GM23338 (cell line): ENCODE results near the gene VWA5A. TPM values are rescaled to one million over a fixed set of nuclear protein-coding genes. Genes with fewer than 3 reads are reported as not detected.

Experiments
- ATAC-seq: fragments of 200-7000 bp; cut with Tn5 transposase; 3 replicates; pipeline ENCODE4 v1.9.1; 2020
- DNase-seq: peaks from one replicate; pipeline ENCODE4 v3.0.0-alpha.2; 2015; ENCODE audit warnings: low spot score
- H2AFZ ChIP-seq: fragments of 200-600 bp; sonication (generic); 2 replicates; pipeline ENCODE4 v1.8.0; 2016; ENCODE audit warnings: antibody characterized with exemption, mild to moderate bottlenecking, moderate library complexity
- H3F3A ChIP-seq: fragments of 200-600 bp; sonication (generic); replicated peaks from 2 replicates; pipeline ENCODE4 v1.8.0; 2017; ENCODE audit warnings: antibody characterized with exemption, mixed run types, low read depth
- H3K27ac ChIP-seq: fragments of 200-600 bp; sonication (generic); 2 replicates; pipeline ENCODE4 v1.6.1; 2016; ENCODE audit warnings: low read depth
- H3K27me3 ChIP-seq: fragments of 200-600 bp; sonication (generic); 2 replicates; pipeline ENCODE4 v1.8.0; 2016; ENCODE audit warnings: mild to moderate bottlenecking, mixed run types, moderate library complexity; ENCODE audit not compliant: insufficient read depth
- H3K36me3 ChIP-seq: fragments of 200-600 bp; sonication (generic); 2 replicates; pipeline ENCODE4 v1.8.0; 2016; ENCODE audit warnings: mild to moderate bottlenecking; ENCODE audit not compliant: insufficient read depth
- H3K4me1 ChIP-seq: fragments of 200-600 bp; sonication (generic); 2 replicates; pipeline ENCODE4 v1.8.0; 2016; ENCODE audit warnings: mild to moderate bottlenecking, moderate library complexity; ENCODE audit not compliant: insufficient read depth
- H3K4me2 ChIP-seq: fragments of 200-600 bp; sonication (generic); 2 replicates; pipeline ENCODE4 v1.7.1; 2017; ENCODE audit warnings: mixed run types
- H3K4me3 ChIP-seq: fragments of 200-600 bp; sonication (generic); 2 replicates; pipeline ENCODE4 v1.6.1; 2016; ENCODE audit warnings: mixed run types
- H3K79me2 ChIP-seq: fragments of 200-600 bp; sonication (generic); replicated peaks from 2 replicates; pipeline ENCODE4 v1.8.0; 2017; ENCODE audit warnings: mild to moderate bottlenecking; ENCODE audit not compliant: insufficient read depth
- H3K9me2 ChIP-seq: fragments of 200-600 bp; sonication (generic); 2 replicates; pipeline ENCODE4 v1.8.0; 2017; ENCODE audit not compliant: insufficient read depth
- H4K20me1 ChIP-seq: fragments of 200-600 bp; sonication (generic); replicated peaks from 2 replicates; pipeline ENCODE4 v1.8.0; 2017; ENCODE audit warnings: mild to moderate bottlenecking; ENCODE audit not compliant: insufficient read depth
- H3K27ac Mint-ChIP-seq: 2 replicates; pipeline ENCODE4 v1.8.0; 2020; ENCODE audit warnings: inconsistent platforms, mild to moderate bottlenecking, moderate library complexity, mixed read lengths
- H3K27me3 Mint-ChIP-seq: 3 replicates; pipeline ENCODE4 v1.8.0; 2022; ENCODE audit warnings: low read depth, mild to moderate bottlenecking, moderate library complexity, mixed read lengths, inconsistent platforms; ENCODE audit not compliant: insufficient read depth, poor library complexity
- H3K36me3 Mint-ChIP-seq: 3 replicates; pipeline ENCODE4 v1.8.0; 2021; ENCODE audit warnings: low read depth, mild to moderate bottlenecking, inconsistent platforms, moderate library complexity, mixed read lengths
- H3K4me1 Mint-ChIP-seq: 3 replicates; pipeline ENCODE4 v1.8.0; 2020; ENCODE audit warnings: mild to moderate bottlenecking, inconsistent platforms, mixed read lengths
- H3K4me3 Mint-ChIP-seq: 3 replicates; pipeline ENCODE4 v1.8.0; 2021; ENCODE audit warnings: moderate library complexity, mild to moderate bottlenecking, inconsistent platforms, mixed read lengths
- H3K9me3 Mint-ChIP-seq: 3 replicates; pipeline ENCODE4 v1.8.0; 2020; ENCODE audit warnings: moderate library complexity, mild to moderate bottlenecking, inconsistent platforms, mixed read lengths
- CREB1 ChIP-seq: fragments of 250-450 bp; sonication (Bioruptor Pico); IDR thresholded peaks from 2 replicates; pipeline ENCODE4 v1.5.0; 2020; ENCODE audit warnings: low read depth, mild to moderate bottlenecking, moderate library complexity
- CTCF ChIP-seq, 2 experiments: fragments of 200-600 bp in 1 of 2; sonication (generic) in 1 of 2; conservative IDR thresholded peaks; 2 replicates each; pipeline versions ENCODE4 v1.5.1 to v1.6.1; 2016 to 2017; ENCODE audit warnings: antibody characterized with exemption in 2 of 2, low read depth in 2 of 2, mild to moderate bottlenecking in 2 of 2, moderate library complexity in 1 of 2
- ETS1 ChIP-seq: IDR thresholded peaks from 2 replicates; pipeline ENCODE4 v1.6.1; 2016; ENCODE audit warnings: antibody characterized with exemption
- EZH2 ChIP-seq: fragments of 200-600 bp; sonication (generic); IDR thresholded peaks from one replicate; pipeline ENCODE4 v1.8.0; 2017; ENCODE audit warnings: antibody characterized with exemption, mild to moderate bottlenecking, low read depth; ENCODE audit not compliant: unreplicated experiment
- EZH2phosphoT487 ChIP-seq: fragments of 200-600 bp; sonication (generic); IDR thresholded peaks from one replicate; pipeline ENCODE4 v1.8.1; 2018; ENCODE audit warnings: antibody characterized with exemption; ENCODE audit not compliant: unreplicated experiment
- REST ChIP-seq: IDR thresholded peaks from one replicate; pipeline ENCODE4 v1.6.1; 2018; ENCODE audit warnings: antibody characterized with exemption; ENCODE audit not compliant: unreplicated experiment
- STAT1 ChIP-seq: IDR thresholded peaks from one replicate; pipeline ENCODE4 v1.6.1; 2016; ENCODE audit warnings: antibody characterized with exemption; ENCODE audit not compliant: unreplicated experiment
- ZNF114 ChIP-seq: fragments of 250-450 bp; sonication (Bioruptor Pico); IDR thresholded peaks from 2 replicates; pipeline ENCODE4 v1.5.0; 2020; ENCODE audit warnings: mild to moderate bottlenecking, moderate library complexity
- ZNF462 ChIP-seq: fragments of 250-450 bp; sonication (Bioruptor Pico); IDR thresholded peaks from 2 replicates; pipeline ENCODE4 v1.5.0; 2020; ENCODE audit warnings: mild to moderate bottlenecking, moderate library complexity
- polyA plus RNA-seq: library from polyadenylated mRNA; unstranded; fragments of >200 nt; fragmentation: Nextera tagmentation; extraction: Ambion mirVana; gene quantifications from 2 replicates; pipeline ENCODE4 v1.2.1, GENCODE V29; 2016
- total RNA-seq: library from RNA; depleted of rRNA; stranded (reverse); fragments of >200 nt; shearing (Covaris generic); gene quantifications from 2 replicates; pipeline ENCODE4 v1.2.3, GENCODE V29; 2014

Gene VWA5A
- total and polyA plus RNA-seq, 2 experiments from 2014 or later: 10.0 to 13.5 TPM

GRCh38 chr11:124101737-124102136, 13.5 kb upstream of the VWA5A start:
- H3K4me3 ChIP-seq: no peak overlapping the region
- H3K4me1 ChIP-seq: no peaks in the 10 kb centered on the region
- H3K36me3 ChIP-seq: no peaks in the 10 kb centered on the region
- no peaks in the 10 kb centered on the region; the same call in 2 of the 3 replicates for H3K4me1 Mint-ChIP-seq
- H3K27me3 ChIP-seq: no peaks in the 10 kb centered on the region
- H4K20me1 ChIP-seq: no peaks in the 10 kb centered on the region
- H3K27ac Mint-ChIP-seq: no peak overlapping the region
- no peaks in the 10 kb centered on the region for H3K9me2 ChIP-seq
- DNase-seq (no peak), ATAC-seq (no peak)
- H3K79me2 ChIP-seq: no peaks in the 10 kb centered on the region
- no peak for TF ChIP-seq ZNF114 (CRISPR knock-in tag)
- no peak overlapping the region for H3K4me2 ChIP-seq
- H3K36me3 Mint-ChIP-seq: no peaks in the 10 kb centered on the region
- no peak overlapping the region for H2AFZ ChIP-seq
- H3F3A ChIP-seq: no peaks in the 10 kb centered on the region
- H3K9me3 Mint-ChIP-seq: no peaks in the 10 kb centered on the region
- H3K27me3 Mint-ChIP-seq: peaks cover 4% of the 10 kb centered on the region
- no peak overlapping the region for H3K4me3 Mint-ChIP-seq
- H3K27ac ChIP-seq: no peak overlapping the region

GRCh38 chr11:124108156-124108555, 7.1 kb upstream of the VWA5A start:
- Histone ChIP-seq H3K36me3 (no peaks in the 10 kb centered on the region), H2AFZ (no peak overlapping the region), H3K9me2 (no peaks in the 10 kb centered on the region), H3K27me3 (no peaks in the 10 kb centered on the region), H3F3A (no peaks in the 10 kb centered on the region), H3K4me1 (no peaks in the 10 kb centered on the region), H3K4me3 (no peak overlapping the region), H3K79me2 (no peaks in the 10 kb centered on the region), H3K4me2 (no peak overlapping the region), H4K20me1 (no peaks in the 10 kb centered on the region), H3K27ac (no peak overlapping the region)
- H3K36me3 Mint-ChIP-seq: no peaks in the 10 kb centered on the region
- H3K4me1 Mint-ChIP-seq: peaks cover 3% of the 10 kb centered on the region; the same call in 1 of the 3 replicates
- peak; percentile 59 for DNase-seq
- H3K4me3 Mint-ChIP-seq: no peak overlapping the region
- H3K9me3 Mint-ChIP-seq: no peaks in the 10 kb centered on the region
- no peak overlapping the region for H3K27ac Mint-ChIP-seq
- ATAC-seq: peak; percentile 73
- TF ChIP-seq EZH2phosphoT487: no peak
- TF ChIP-seq CREB1 (CRISPR knock-in tag): no peak
- TF ChIP-seq ZNF114 (CRISPR knock-in tag): no peak
- no peak for TF ChIP-seq STAT1
- TF ChIP-seq ZNF462 (CRISPR knock-in tag): 0 out of 2 replicates have a peak, but pooled peaks have one; percentile 39
- TF ChIP-seq ETS1: no peak
- TF ChIP-seq EZH2: no peak
- TF ChIP-seq REST: no peak
- TF ChIP-seq CTCF (conservative IDR thresholded peaks at IDR 0.05; ENCODE audit: low read depth in 2 of 2): peak; percentile 54 to 72
- no peaks in the 10 kb centered on the region for H3K27me3 Mint-ChIP-seq
